Activated T-helper 2 cell treated with anti-CD3 and anti-CD28 coated beads, Interferon-gamma antibody, Interleukin-2, Interleukin-4, amounts not matched to agents 10 μg/mL and 5 μg/mL and 100 μg/mL, durations not matched to agents 14 hours and 24 hours and 36 hours (primary cell): ENCODE results near the gene HIVEP3. TPM values are rescaled to one million over a fixed set of nuclear protein-coding genes. Genes with fewer than 3 reads are reported as not detected.

ENCODE experiments used
- DNase-seq: peaks from one replicate; pipeline ENCODE4 v3.0.0; 2021; ENCODE audit warnings: low spot score
- H3K27ac Mint-ChIP-seq: one replicate; pipeline ENCODE4 v1.8.0; 2021; ENCODE audit warnings: mixed read lengths
- H3K27me3 Mint-ChIP-seq: one replicate; pipeline ENCODE4 v1.8.0; 2021; ENCODE audit warnings: low read depth, mixed read lengths
- H3K36me3 Mint-ChIP-seq: one replicate; pipeline ENCODE4 v1.8.0; 2021; ENCODE audit warnings: low read depth, mixed read lengths
- H3K4me1 Mint-ChIP-seq: one replicate; pipeline ENCODE4 v1.8.0; 2021; ENCODE audit warnings: low read depth, mixed read lengths
- H3K4me3 Mint-ChIP-seq: one replicate; pipeline ENCODE4 v1.8.0; 2021; ENCODE audit warnings: low read depth, mild to moderate bottlenecking, moderate library complexity, mixed read lengths
- H3K9me3 Mint-ChIP-seq: one replicate; pipeline ENCODE4 v1.8.0; 2021; ENCODE audit warnings: mixed read lengths
- intact Hi-C: fragments of 100-400 bp; cut with micrococcal nuclease; formaldehyde crosslinking; loops from one replicate; pipeline ENCODE4 v1.15.1; 2023
- total RNA-seq: library from RNA; stranded (reverse); gene quantifications from 2 replicates; pipeline ENCODE4 v1.2.3, GENCODE V29; 2022

Gene HIVEP3
- total RNA-seq, 1 donor from 2014 or later: 33.7 TPM

- Mint-ChIP-seq H3K4me1 (peaks cover 7% of the 10 kb centered on the region), H3K9me3 (no peaks in the 10 kb centered on the region), H3K27me3 (no peaks in the 10 kb centered on the region), H3K27ac (no peak overlapping the region), H3K4me3 (no peak overlapping the region), H3K36me3 (peaks cover 24% of the 10 kb centered on the region)
- intact Hi-C loops: no loop called here
- DNase-seq: no peak
These were observed 410.9 kb downstream of the HIVEP3 start for GRCh38 chr1:41507836-41508235.

- H3K36me3 Mint-ChIP-seq: peaks cover 18% of the 10 kb centered on the region
These were observed 411.5 kb downstream of the HIVEP3 start for GRCh38 chr1:41507110-41507720.

GRCh38 chr1:41504114-41505035 is 414.3 kb downstream of the HIVEP3 start:
- H3K9me3 Mint-ChIP-seq: no peaks in the 10 kb centered on the region
- H3K4me3 Mint-ChIP-seq: no peak overlapping the region
- no peaks in the 10 kb centered on the region for H3K36me3 Mint-ChIP-seq
- no peak for DNase-seq
- H3K27ac Mint-ChIP-seq: no peak overlapping the region
- no peaks in the 10 kb centered on the region for H3K27me3 Mint-ChIP-seq
- H3K4me1 Mint-ChIP-seq: peaks cover 7% of the 10 kb centered on the region
- intact Hi-C loops: no loop called here

More at GRCh38 chr1:41507110-41507720, 411.5 kb downstream of the HIVEP3 start:
- no peaks in the 10 kb centered on the region for H3K9me3 Mint-ChIP-seq
- H3K27ac Mint-ChIP-seq: no peak overlapping the region
- DNase-seq: no peak
- intact Hi-C loops: no loop called here
- no peaks in the 10 kb centered on the region for H3K27me3 Mint-ChIP-seq
- no peak overlapping the region for H3K4me3 Mint-ChIP-seq
- H3K4me1 Mint-ChIP-seq: peaks cover 7% of the 10 kb centered on the region

- Mint-ChIP-seq H3K27me3 (no peaks in the 10 kb centered on the region), H3K4me1 (peaks cover 7% of the 10 kb centered on the region), H3K27ac (no peak overlapping the region), H3K4me3 (no peak overlapping the region), H3K36me3 (no peaks in the 10 kb centered on the region), H3K9me3 (no peaks in the 10 kb centered on the region)
- intact Hi-C loops: no loop called here
- DNase-seq: no peak
These were observed 415.1 kb downstream of the HIVEP3 start for GRCh38 chr1:41503538-41504113.

- Mint-ChIP-seq H3K4me3 (no peak overlapping the region), H3K36me3 (no peaks in the 10 kb centered on the region), H3K4me1 (peaks cover 7% of the 10 kb centered on the region), H3K27me3 (no peaks in the 10 kb centered on the region), H3K9me3 (no peaks in the 10 kb centered on the region), H3K27ac (no peak overlapping the region)
- DNase-seq: no peak
- intact Hi-C loops: no loop called here
These were observed 415.8 kb downstream of the HIVEP3 start for GRCh38 chr1:41502912-41503311.

- no peaks in the 10 kb centered on the region for H3K36me3 Mint-ChIP-seq
- H3K27me3 Mint-ChIP-seq: no peaks in the 10 kb centered on the region
- intact Hi-C loops: no loop called here
- no peak overlapping the region for H3K4me3 Mint-ChIP-seq
- H3K9me3 Mint-ChIP-seq: no peaks in the 10 kb centered on the region
- no peak overlapping the region for H3K27ac Mint-ChIP-seq
- no peak for DNase-seq
- H3K4me1 Mint-ChIP-seq: peaks cover 7% of the 10 kb centered on the region
These were observed 417.1 kb downstream of the HIVEP3 start for GRCh38 chr1:41501581-41501980.

GRCh38 chr1:41500781-41501518 is 417.8 kb downstream of the HIVEP3 start:
- no peak overlapping the region for H3K4me3 Mint-ChIP-seq
- no peaks in the 10 kb centered on the region for H3K36me3 Mint-ChIP-seq
- H3K27ac Mint-ChIP-seq: no peak overlapping the region
- no peak for DNase-seq
- peaks cover 7% of the 10 kb centered on the region for H3K4me1 Mint-ChIP-seq
- intact Hi-C loops: no loop called here
- H3K27me3 Mint-ChIP-seq: no peaks in the 10 kb centered on the region
- no peaks in the 10 kb centered on the region for H3K9me3 Mint-ChIP-seq

GRCh38 chr1:41500378-41500777 is 418.3 kb downstream of the HIVEP3 start:
- Mint-ChIP-seq H3K9me3 (no peaks in the 10 kb centered on the region), H3K27me3 (peaks cover 3% of the 10 kb centered on the region), H3K4me1 (peaks cover 9% of the 10 kb centered on the region), H3K4me3 (no peak overlapping the region), H3K27ac (no peak overlapping the region), H3K36me3 (no peaks in the 10 kb centered on the region)
- no peak for DNase-seq
- intact Hi-C loops: no loop called here

GRCh38 chr1:41499591-41499990 is 419.1 kb downstream of the HIVEP3 start:
- Mint-ChIP-seq H3K27ac (no peak overlapping the region), H3K27me3 (peaks cover 3% of the 10 kb centered on the region), H3K9me3 (no peaks in the 10 kb centered on the region), H3K36me3 (no peaks in the 10 kb centered on the region), H3K4me3 (no peak overlapping the region), H3K4me1 (peaks cover 5% of the 10 kb centered on the region)
- DNase-seq: no peak
- intact Hi-C loops: no loop called here

- H3K27me3 Mint-ChIP-seq: peaks cover 3% of the 10 kb centered on the region
- intact Hi-C loops: no loop called here
- no peaks in the 10 kb centered on the region for H3K36me3 Mint-ChIP-seq
- no peak overlapping the region for H3K27ac Mint-ChIP-seq
- no peak overlapping the region for H3K4me3 Mint-ChIP-seq
- H3K4me1 Mint-ChIP-seq: peaks cover 2% of the 10 kb centered on the region
- no peak for DNase-seq
- H3K9me3 Mint-ChIP-seq: no peaks in the 10 kb centered on the region
These were observed 419.9 kb downstream of the HIVEP3 start for GRCh38 chr1:41498804-41499203.

GRCh38 chr1:41498391-41498790 is 420.3 kb downstream of the HIVEP3 start:
- Mint-ChIP-seq H3K27me3 (peaks cover 3% of the 10 kb centered on the region), H3K36me3 (no peaks in the 10 kb centered on the region), H3K9me3 (no peaks in the 10 kb centered on the region), H3K4me1 (peaks cover 2% of the 10 kb centered on the region), H3K4me3 (no peak overlapping the region), H3K27ac (no peak overlapping the region)
- intact Hi-C loops: no loop called here
- no peak for DNase-seq

GRCh38 chr1:41497461-41498030 is 421.2 kb downstream of the HIVEP3 start:
- H3K27ac Mint-ChIP-seq: no peak overlapping the region
- H3K4me3 Mint-ChIP-seq: peak overlapping the region; percentile 21
- no peaks in the 10 kb centered on the region for H3K9me3 Mint-ChIP-seq
- no peak for DNase-seq
- H3K36me3 Mint-ChIP-seq: no peaks in the 10 kb centered on the region
- peaks cover 3% of the 10 kb centered on the region for H3K27me3 Mint-ChIP-seq
- intact Hi-C loops: no loop called here
- peaks cover 4% of the 10 kb centered on the region for H3K4me1 Mint-ChIP-seq
